HepG2 (cell line): Measurements from ENCODE around the gene SNRPD3. TPM values are rescaled to one million over a fixed set of nuclear protein-coding genes. Genes with fewer than 3 reads are reported as not detected.

Source experiments
- DDIT3 ChIP-seq: sonication (generic); formaldehyde crosslinking; IDR thresholded peaks from 2 replicates; pipeline ENCODE4 v1.4.0; 2020; ENCODE audit warnings: mild to moderate bottlenecking, missing genetic modification reagents
- GFI1 ChIP-seq: sonication (generic); formaldehyde crosslinking; IDR thresholded peaks from 2 replicates; pipeline ENCODE4 v1.5.0; 2020; ENCODE audit warnings: missing genetic modification reagents, mild to moderate bottlenecking, borderline replicate concordance
- NCOR1 ChIP-seq: fragments of 200-600 bp; sonication (generic); IDR thresholded peaks from 2 replicates; pipeline ENCODE4 v1.7.0; 2017; ENCODE audit warnings: antibody characterized with exemption, low read length, borderline replicate concordance
- PLSCR1 ChIP-seq: sonication (generic); formaldehyde crosslinking; IDR thresholded peaks from 2 replicates; pipeline ENCODE4 v1.5.0; 2020; ENCODE audit warnings: missing genetic modification reagents, mild to moderate bottlenecking, borderline replicate concordance
- SATB2 ChIP-seq: sonication (generic); formaldehyde crosslinking; IDR thresholded peaks from 2 replicates; pipeline ENCODE4 v1.5.0; 2020; ENCODE audit warnings: missing genetic modification reagents
- SOX6 ChIP-seq, 2 experiments: fragments of 450-650 bp in 1 of 2; sonication (generic) in 1 of 2; formaldehyde crosslinking in 1 of 2; IDR thresholded peaks; 2 replicates each; pipeline versions ENCODE4 v1.4.0 to v1.6.1; 2017 to 2020; ENCODE audit warnings: antibody characterized with exemption in 1 of 2, mild to moderate bottlenecking in 1 of 2, missing genetic modification reagents in 1 of 2
- TBX2 ChIP-seq: sonication (generic); formaldehyde crosslinking; IDR thresholded peaks from 2 replicates; pipeline ENCODE4 v1.5.0; 2020; ENCODE audit warnings: missing genetic modification reagents, mild to moderate bottlenecking, borderline replicate concordance
- XBP1 ChIP-seq: sonication (generic); formaldehyde crosslinking; IDR thresholded peaks from 2 replicates; pipeline ENCODE4 v1.5.0; 2020; ENCODE audit warnings: missing genetic modification reagents
- ZBTB20 ChIP-seq: sonication (generic); formaldehyde crosslinking; IDR thresholded peaks from 2 replicates; pipeline ENCODE4 v1.8.1; 2023; ENCODE audit warnings: missing genetic modification reagents, low read depth, mild to moderate bottlenecking, borderline replicate concordance
- ZFP82 ChIP-seq: sonication (generic); formaldehyde crosslinking; IDR thresholded peaks from 2 replicates; pipeline ENCODE4 v1.5.1; 2020; ENCODE audit warnings: mild to moderate bottlenecking, missing genetic modification reagents, borderline replicate concordance
- ZFP90 ChIP-seq: sonication (generic); formaldehyde crosslinking; IDR thresholded peaks from 2 replicates; pipeline ENCODE4 v1.8.0; 2022; ENCODE audit warnings: missing genetic modification reagents, mild to moderate bottlenecking, inconsistent platforms, borderline replicate concordance
- ZHX2 ChIP-seq, 2 experiments: sonication (generic) in 1 of 2; formaldehyde crosslinking in 1 of 2; IDR thresholded peaks; 2 replicates each; pipeline versions ENCODE4 v1.6.1 to v1.9.0; 2014 to 2022; ENCODE audit warnings: antibody characterized with exemption in 1 of 2, borderline replicate concordance in 1 of 2, inconsistent platforms in 1 of 2, low read depth in 1 of 2, missing genetic modification reagents in 1 of 2
- ZNF382 ChIP-seq: sonication (generic); formaldehyde crosslinking; IDR thresholded peaks from 2 replicates; pipeline ENCODE4 v1.5.0; 2020; ENCODE audit warnings: missing genetic modification reagents, mild to moderate bottlenecking, borderline replicate concordance
- ZSCAN20 ChIP-seq: sonication (generic); formaldehyde crosslinking; IDR thresholded peaks from 2 replicates; pipeline ENCODE4 v1.4.0; 2020; ENCODE audit warnings: missing genetic modification reagents, mild to moderate bottlenecking, borderline replicate concordance
- polyA plus RNA-seq, 8 experiments: library from polyadenylated mRNA; depleted of rRNA in 3 of 8; stranded (reverse) in 7 of 8; unstranded in 1 of 8; fragments of >200 nt; fragmentation: Illumina TruSeq in 4 of 8; extraction: Trizol in 4 of 8; gene quantifications; 2 replicates each; pipeline versions ENCODE4 v1.2.1 to v1.2.3, GENCODE V29; 2011 to 2016; ENCODE audit warnings: low read depth in 4 of 8, missing spikeins in 1 of 8, mixed read lengths in 1 of 8; ENCODE audit not compliant: insufficient read depth in 1 of 8
- total RNA-seq, 5 experiments: library from RNA; depleted of rRNA; stranded (reverse); fragments of >200 nt; fragmentation: Illumina TruSeq; extraction: Trizol; gene quantifications; 2 replicates each; pipeline ENCODE4 v1.2.3, GENCODE V29; 2016; ENCODE audit warnings: low read depth in 1 of 5

Gene SNRPD3
- total and polyA plus RNA-seq, 2 of the 13 experiments (the other 11 are each of a cell fraction or from before 2014, with no cell fraction given) = 110 to 209 TPM

- no peak for TF ChIP-seq ZSCAN20 (CRISPR knock-in tag)
- peak; percentile 99 for TF ChIP-seq TBX2 (CRISPR knock-in tag)
- peak; percentile 87; the same call in 1 of the 2 replicates for TF ChIP-seq SATB2
- TF ChIP-seq SOX6 (IDR thresholded peaks at IDR 0.05) = no peak
- peak; percentile 95 for TF ChIP-seq SOX6 (CRISPR knock-in tag; IDR thresholded peaks at IDR 0.05)
- peak; percentile 86; the same call in 1 of the 2 replicates for TF ChIP-seq ZFP90 (CRISPR knock-in tag)
- TF ChIP-seq ZNF382 (CRISPR knock-in tag) = no peak
- TF ChIP-seq PLSCR1 (CRISPR knock-in tag) = no peak
- peak; percentile 98 for TF ChIP-seq ZBTB20 (CRISPR knock-in tag)
- peak; percentile 93 for TF ChIP-seq GFI1
- TF ChIP-seq XBP1 (CRISPR knock-in tag) = no peak
- 0 out of 2 replicates have a peak, but pooled peaks have one; percentile 62 for TF ChIP-seq ZFP82 (CRISPR knock-in tag)
- TF ChIP-seq ZHX2 (IDR thresholded peaks at IDR 0.05; ENCODE audit: low read depth) = peak; percentile 71
- no peak for TF ChIP-seq ZHX2 (CRISPR knock-in tag; IDR thresholded peaks at IDR 0.05; ENCODE audit: borderline replicate concordance)
- TF ChIP-seq DDIT3 (CRISPR knock-in tag) = no peak
- TF ChIP-seq NCOR1 = no peak; the same call in 1 of the 2 replicates
These were observed 41.4 kb upstream of the SNRPD3 start (continued) for GRCh38 chr22:24514241-24515026.
